K562 (cell line): ENCODE measurements around the gene RNF213. TPM values are rescaled to one million over a fixed set of nuclear protein-coding genes. Genes with fewer than 3 reads are reported as not detected.

Experiments
- ATAC-seq: fragments of 200-7000 bp; cut with Tn5 transposase; 3 replicates; pipeline ENCODE4 v1.9.1; 2020; ENCODE audit warnings: moderate library complexity
- BruUV-seq: library from RNA; stranded (reverse); fragments of 400-500 nt; replicated peaks from 2 replicates; lab custom pipeline; 2021; lab: Mats Ljungman, UMichigan
- CTCF ChIA-PET: fragments of 300-600 bp; formaldehyde crosslinking; extraction: SDS; loops from one replicate; lab custom pipeline; 2021; ENCODE audit warnings: low intra/inter-chr PET ratio; lab: Yijun Ruan, JAX
- POLR2A ChIA-PET: fragments of 300-600, 350-650 bp; sonication (Branson Sonifier 250); formaldehyde crosslinking; extraction: SDS; loops from one replicate; lab custom pipeline; 2021; ENCODE audit warnings: antibody characterized with exemption, inconsistent platforms; lab: Yijun Ruan, JAX
- DNase-seq, 4 experiments: peaks; one replicate each; pipeline versions ENCODE4 v3.0.0 to v3.0.0-alpha.2; 2011 to 2018; ENCODE audit warnings: low spot score in 3 of 4, mixed read lengths in 3 of 4; ENCODE audit errors: extremely low read depth in 1 of 4
- FAIRE-seq: peaks from 2 replicates; lab custom pipeline; 2011; peaks lifted over from hg19 to GRCh38; lab: Jason Lieb, UNC
- H2AFZ ChIP-seq: 2 replicates; pipeline ENCODE4 v1.6.0; 2011; ENCODE audit warnings: low read depth, low read length, control low read depth, inconsistent platforms
- H3K27ac ChIP-seq: fragments of 200-600 bp; 3 replicates; pipeline ENCODE4 v1.8.0; 2011; ENCODE audit warnings: low read depth, mild to moderate bottlenecking, control low read depth, inconsistent platforms, low read length, moderate library complexity, mixed read lengths; ENCODE audit errors: extremely low read depth
- H3K27me3 ChIP-seq, 2 experiments: fragments of 300-600 bp in 1 of 2; 2 replicates in 1 of 2; 3 replicates in 1 of 2; pipeline versions ENCODE4 v1.6.0 to v1.8.0; 2011; ENCODE audit warnings: inconsistent platforms in 2 of 2, low read length in 2 of 2, mild to moderate bottlenecking in 1 of 2, mixed read lengths in 1 of 2, moderate library complexity in 1 of 2; ENCODE audit not compliant: control insufficient read depth in 2 of 2, insufficient read depth in 2 of 2
- H3K36me3 ChIP-seq: fragments of 300-600 bp; 3 replicates; pipeline ENCODE4 v1.8.0; 2011; ENCODE audit warnings: mild to moderate bottlenecking, low read length, inconsistent platforms; ENCODE audit not compliant: control insufficient read depth, insufficient read depth
- H3K4me1 ChIP-seq, 2 experiments: fragments of 200-600 bp in 1 of 2; replicated peaks in 1 of 2; 2 replicates in 1 of 2; 3 replicates in 1 of 2; pipeline versions ENCODE4 v1.5.1 to v1.8.0; 2011; ENCODE audit warnings: inconsistent platforms in 2 of 2, low read length in 2 of 2, mild to moderate bottlenecking in 1 of 2, mixed read lengths in 1 of 2, moderate library complexity in 1 of 2; ENCODE audit not compliant: control insufficient read depth in 2 of 2, insufficient read depth in 2 of 2
- H3K4me2 ChIP-seq: 2 replicates; pipeline ENCODE4 v1.6.1; 2011; ENCODE audit warnings: low read length, control low read depth, inconsistent platforms, mixed read lengths; ENCODE audit not compliant: insufficient read depth
- H3K4me3 ChIP-seq: fragments of 200-600 bp; sonication (generic), shearing (Covaris generic); 2 replicates; pipeline ENCODE4 v1.5.1; 2016; ENCODE audit warnings: control low read depth, inconsistent platforms
- H3K79me2 ChIP-seq: fragments of 200-600 bp; 3 replicates; pipeline ENCODE4 v1.8.0; 2011; ENCODE audit warnings: low read length, inconsistent platforms; ENCODE audit not compliant: control insufficient read depth, insufficient read depth
- H3K9ac ChIP-seq, 2 experiments: 2 replicates each; pipeline versions ENCODE4 v1.6.0 to v1.6.1; 2011; ENCODE audit warnings: low read depth in 2 of 2, low read length in 2 of 2, control low read depth in 1 of 2, inconsistent platforms in 1 of 2, mild to moderate bottlenecking in 1 of 2, mixed read lengths in 1 of 2; ENCODE audit not compliant: insufficient read depth in 1 of 2
- H3K9me1 ChIP-seq: one replicate; pipeline ENCODE4 v1.6.0; 2011; ENCODE audit warnings: inconsistent platforms, mild to moderate bottlenecking, low read length, moderate library complexity; ENCODE audit not compliant: control insufficient read depth, insufficient read depth
- H3K9me3 ChIP-seq: replicated peaks from 2 replicates; pipeline ENCODE4 v1.5.1; 2011; ENCODE audit warnings: low read depth, low read length, inconsistent platforms; ENCODE audit not compliant: control insufficient read depth, insufficient read depth
- H4K20me1 ChIP-seq: replicated peaks from 2 replicates; pipeline ENCODE4 v1.6.1; 2011; ENCODE audit warnings: low read length, inconsistent platforms, mixed read lengths; ENCODE audit not compliant: control insufficient read depth, insufficient read depth
- DPF2 ChIP-seq: fragments of 450-650 bp; IDR thresholded peaks from 2 replicates; pipeline ENCODE4 v1.6.1; 2016
- FOS ChIP-seq: IDR thresholded peaks from 3 replicates; pipeline ENCODE4 v1.6.1; 2011; ENCODE audit not compliant: insufficient read length; ENCODE audit errors: extremely low read depth
- FOXK1 ChIP-seq: sonication (generic); formaldehyde crosslinking; IDR thresholded peaks from 2 replicates; pipeline ENCODE4 v1.8.0; 2022; ENCODE audit warnings: missing genetic modification reagents, mild to moderate bottlenecking, borderline replicate concordance
- FOXO4 ChIP-seq: fragments of 450-650 bp; formaldehyde crosslinking; IDR thresholded peaks from 2 replicates; pipeline ENCODE4 v1.4.0; 2020; ENCODE audit warnings: mild to moderate bottlenecking, moderate library complexity
- GATAD2A ChIP-seq: fragments of 450-650 bp; IDR thresholded peaks from 2 replicates; pipeline ENCODE4 v1.6.1; 2017
- HNRNPK ChIP-seq: fragments of 200-400 bp; formaldehyde crosslinking; IDR thresholded peaks from one replicate; pipeline ENCODE4 v1.6.1; 2018; ENCODE audit warnings: mild to moderate bottlenecking, low read depth, low read length; ENCODE audit not compliant: poor library complexity, severe bottlenecking
- KLF1 ChIP-seq: fragments of 450-650 bp; IDR thresholded peaks from 2 replicates; pipeline ENCODE4 v1.6.1; 2016; ENCODE audit warnings: missing genetic modification characterization, missing compliant biosample characterization
- MAFK ChIP-seq: IDR thresholded peaks from 2 replicates; pipeline ENCODE4 v1.6.1; 2011; ENCODE audit warnings: low read length, improper control_type of control experiment
- NCOA2 ChIP-seq, 2 experiments: fragments of 450-650 bp; IDR thresholded peaks; 2 replicates each; pipeline ENCODE4 v1.6.1; 2018; ENCODE audit warnings: mild to moderate bottlenecking in 2 of 2, moderate library complexity in 1 of 2; ENCODE audit not compliant: partially characterized antibody in 2 of 2
- NFXL1 ChIP-seq: fragments of 450-650 bp; formaldehyde crosslinking; IDR thresholded peaks from 2 replicates; pipeline ENCODE4 v1.4.0; 2021; ENCODE audit warnings: mild to moderate bottlenecking
- RBBP5 ChIP-seq: fragments of 200-600 bp; sonication (generic); IDR thresholded peaks from 2 replicates; pipeline ENCODE4 v1.6.1; 2012; ENCODE audit warnings: borderline replicate concordance, mild to moderate bottlenecking, low read length, control low read depth, inconsistent platforms; ENCODE audit not compliant: insufficient read depth, poor library complexity, severe bottlenecking
- SMC3 ChIP-seq: conservative IDR thresholded peaks from 2 replicates; pipeline ENCODE4 v1.6.1; 2011; ENCODE audit warnings: low read depth, low read length, improper control_type of control experiment; ENCODE audit not compliant: insufficient read depth
- STAT5A ChIP-seq: IDR thresholded peaks from 2 replicates; pipeline ENCODE4 v1.6.1; 2012; ENCODE audit warnings: low read length, inconsistent platforms, borderline replicate concordance
- TOE1 ChIP-seq, 2 experiments: fragments of 450-650 bp in 1 of 2; sonication (generic) in 1 of 2; formaldehyde crosslinking in 1 of 2; IDR thresholded peaks; 2 replicates each; pipeline versions ENCODE4 v1.7.1 to v1.8.0; 2016 to 2022; ENCODE audit warnings: borderline replicate concordance in 2 of 2, mild to moderate bottlenecking in 2 of 2, antibody characterized with exemption in 1 of 2, inconsistent platforms in 1 of 2, low read depth in 1 of 2, missing genetic modification reagents in 1 of 2, moderate library complexity in 1 of 2
- ZBED1 ChIP-seq: IDR thresholded peaks from 2 replicates; pipeline ENCODE4 v1.6.1; 2014
- ZNF133 ChIP-seq: fragments of 250-450 bp; sonication (Bioruptor Pico); IDR thresholded peaks from 2 replicates; pipeline ENCODE4 v1.4.0; 2020; ENCODE audit warnings: mild to moderate bottlenecking
- ZNF324 ChIP-seq: fragments of 250-450 bp; sonication (Bioruptor Pico); IDR thresholded peaks from 2 replicates; pipeline ENCODE4 v1.4.0; 2020; ENCODE audit warnings: mild to moderate bottlenecking
- ZNF444 ChIP-seq: fragments of 250-450 bp; sonication (Bioruptor Pico); IDR thresholded peaks from 2 replicates; pipeline ENCODE4 v1.4.0; 2020; ENCODE audit warnings: mild to moderate bottlenecking, moderate library complexity
- ZNF507 ChIP-seq: conservative IDR thresholded peaks from 2 replicates; pipeline ENCODE4 v1.6.1; 2017; ENCODE audit warnings: missing genetic modification characterization, missing compliant biosample characterization
- ZNF764 ChIP-seq: fragments of 250-450 bp; sonication (Bioruptor Pico); IDR thresholded peaks from 2 replicates; pipeline ENCODE4 v1.4.0; 2020; ENCODE audit warnings: low read depth, mild to moderate bottlenecking, moderate library complexity
- WGBS: fragments of 100-300 bp; shearing (Covaris generic); methylation state at CpG from one replicate; pipeline ENCODE4 v1.1.6; 2016; ENCODE audit warnings: low coverage, mixed read lengths; ENCODE audit not compliant: insufficient coverage; ENCODE audit errors: missing lambda C conversion rate; 5-methylcytosine and 5-hydroxymethylcytosine counted together
- in situ Hi-C: fragments of 300-500 bp; cut with MboI; formaldehyde crosslinking; loops from 4 replicates; pipeline ENCODE4 v1.15.0; 2018; ENCODE audit warnings: inconsistent platforms, mixed read lengths
- intact Hi-C: fragments of 100-400 bp; cut with micrococcal nuclease; formaldehyde crosslinking; loops from 2 replicates; pipeline ENCODE4 v1.14.2; 2022
- polyA plus RNA-seq, 8 experiments: library from polyadenylated mRNA; depleted of rRNA in 4 of 8; stranded (reverse) in 5 of 8; unstranded in 3 of 8; fragments of >200 nt; fragmentation: Nextera tagmentation in 2 of 8; fragmentation: Illumina TruSeq in 1 of 8; extraction: Ambion mirVana in 2 of 8; extraction: Trizol in 1 of 8; gene quantifications; 2 replicates each; pipeline versions ENCODE4 v1.2.1 to v1.2.3, GENCODE V29; 2011 to 2014; ENCODE audit warnings: inconsistent platforms in 1 of 8, missing spikeins in 1 of 8
- total RNA-seq, 7 experiments: library from RNA; depleted of rRNA in 6 of 7; stranded (reverse); fragments of >200 nt in 6 of 7; fragmentation: Illumina TruSeq in 2 of 7; extraction: Trizol in 2 of 7; gene quantifications; 2 replicates each; pipeline versions ENCODE4 v1.2.1 to v1.2.3, GENCODE V29; 2011 to 2021; ENCODE audit warnings: low replicate concordance in 1 of 7
- TF ChIP-seq, protein P1 (sequence below): fragments of 450-650 bp; formaldehyde crosslinking; IDR thresholded peaks from 2 replicates; pipeline ENCODE4 v1.4.0; 2022; ENCODE audit warnings: mild to moderate bottlenecking, moderate library complexity

RNF213 gene
- total and polyA plus RNA-seq, 9 of the 15 experiments (the other 6 are each of a cell fraction or from before 2014, with no cell fraction given) = 5.3 to 33.6 (median 17.9) TPM

DNA sequence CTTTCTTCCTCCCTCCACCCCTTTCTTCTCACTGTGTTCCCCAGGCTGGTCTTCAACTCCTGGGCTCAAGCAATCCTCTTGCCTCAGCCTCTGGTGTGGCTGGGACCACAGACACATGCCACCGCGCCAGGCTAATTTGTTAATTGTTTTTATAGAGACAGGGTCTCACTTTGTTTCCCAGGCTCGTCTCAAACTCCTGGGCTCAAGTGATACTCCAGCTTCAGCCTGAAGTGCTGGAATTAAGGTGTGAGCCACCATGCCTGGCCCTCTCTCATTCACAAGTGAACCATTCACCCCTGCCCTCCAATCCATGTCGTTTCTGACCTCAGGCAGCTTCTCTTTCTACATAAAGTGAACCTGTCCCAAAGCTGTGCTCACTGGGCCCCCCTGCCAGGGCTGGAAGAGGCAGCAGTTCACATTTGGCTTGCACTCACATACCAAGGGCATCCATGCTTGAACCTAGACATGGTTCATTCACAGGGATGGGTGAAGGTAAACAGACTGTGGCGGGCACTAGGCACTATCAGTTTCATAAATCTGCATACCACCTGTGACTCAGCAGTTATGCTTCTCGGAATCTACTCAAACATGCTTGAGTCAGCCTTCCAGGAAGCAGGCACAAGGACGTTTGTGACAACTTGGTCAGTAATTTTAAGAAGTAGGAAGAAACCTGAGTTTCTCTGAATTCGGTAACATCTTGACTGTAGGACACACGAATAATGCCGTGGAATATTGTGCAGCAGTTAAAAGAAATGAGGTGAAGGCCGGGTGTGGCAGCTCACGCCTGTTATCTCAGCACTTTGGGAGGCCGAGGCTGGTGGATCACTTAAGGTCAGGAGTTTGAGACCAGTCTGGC is 6.0 kb upstream of the RNF213 start:
- no peaks in the 10 kb centered on the region for H4K20me1 ChIP-seq
- BruUV-seq = no TSS peak
- H3K27me3 ChIP-seq = no peaks in the 10 kb centered on the region
- FAIRE-seq (peak; percentile 95), DNase-seq (peak; percentile 70 to 93 (median 74)), ATAC-seq (peak; percentile 49)
- POLR2A ChIA-PET = interaction anchor here (0.6 to 0.9 kb wide), 4 partner anchors 29 to 1150 kb away, joined by 3 read pairs; no protein-coding TSS in a partner anchor
- 7% methylated on average over 13 of the region's 13 CpGs for WGBS
- H3K4me3 ChIP-seq = no peak overlapping the region
- H3K36me3 ChIP-seq = no peaks in the 10 kb centered on the region
- peak overlapping the region; percentile 87 for H2AFZ ChIP-seq
- peak overlapping the region; percentile 97 for H3K27ac ChIP-seq
- peaks cover 60 to 61% of the 10 kb centered on the region in 2 experiments for H3K4me1 ChIP-seq
- peaks cover 2% of the 10 kb centered on the region; the same call in 2 of the 3 replicates for H3K79me2 ChIP-seq
- H3K9me1 ChIP-seq = no peaks in the 10 kb centered on the region
- in situ Hi-C loops = no loop called here
- intact Hi-C loops = loop anchor here (2.0 kb wide), 1 partner anchor 36 kb away; no protein-coding TSS in a partner anchor
- CTCF ChIA-PET = no interaction called here
- peak overlapping the region; percentile 46 to 61; a peak in 3 of 4 replicates for H3K9ac ChIP-seq
- peak overlapping the region; percentile 73 for H3K4me2 ChIP-seq
- no peaks in the 10 kb centered on the region for H3K9me3 ChIP-seq
- no peak for TF ChIP-seq ZNF133 (CRISPR knock-in tag)
- peak; percentile 97 for TF ChIP-seq MAFK
- TF ChIP-seq TOE1 (IDR thresholded peaks at IDR 0.05; ENCODE audit: borderline replicate concordance) = 0 out of 2 replicates have a peak, but pooled peaks have one; percentile 26
- TF ChIP-seq TOE1 (CRISPR knock-in tag; IDR thresholded peaks at IDR 0.05; ENCODE audit: borderline replicate concordance, low read depth) = no peak
- TF ChIP-seq ZNF444 (CRISPR knock-in tag) = 0 out of 2 replicates have a peak, but pooled peaks have one; percentile 9
- TF ChIP-seq FOS = peak; percentile 16
- no peak for TF ChIP-seq FOXK1 (CRISPR knock-in tag)
- peak; percentile 98 for TF ChIP-seq DPF2
- TF ChIP-seq SMC3 = no peak
- TF ChIP-seq, protein P1, sequence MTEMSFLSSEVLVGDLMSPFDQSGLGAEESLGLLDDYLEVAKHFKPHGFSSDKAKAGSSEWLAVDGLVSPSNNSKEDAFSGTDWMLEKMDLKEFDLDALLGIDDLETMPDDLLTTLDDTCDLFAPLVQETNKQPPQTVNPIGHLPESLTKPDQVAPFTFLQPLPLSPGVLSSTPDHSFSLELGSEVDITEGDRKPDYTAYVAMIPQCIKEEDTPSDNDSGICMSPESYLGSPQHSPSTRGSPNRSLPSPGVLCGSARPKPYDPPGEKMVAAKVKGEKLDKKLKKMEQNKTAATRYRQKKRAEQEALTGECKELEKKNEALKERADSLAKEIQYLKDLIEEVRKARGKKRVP (CRISPR knock-in tag) = peak; percentile 75
- TF ChIP-seq ZNF764 (CRISPR knock-in tag) = no peak
- TF ChIP-seq KLF1 (tag) = no peak
- no peak for TF ChIP-seq RBBP5
- TF ChIP-seq ZBED1 = no peak
- TF ChIP-seq NCOA2 (IDR thresholded peaks at IDR 0.05; ENCODE audit: partially characterized antibody in 2 of 2) = no peak
- no peak for TF ChIP-seq ZNF507 (tag)
- peak; percentile 90 for TF ChIP-seq NFXL1 (CRISPR knock-in tag)
- peak; percentile 99 for TF ChIP-seq GATAD2A
- TF ChIP-seq HNRNPK = no peak
- no peak for TF ChIP-seq FOXO4
- peak; percentile 90 for TF ChIP-seq STAT5A
- TF ChIP-seq ZNF324 = 0 out of 2 replicates have a peak, but pooled peaks have one; percentile 35
